Loucy (cell line): ENCODE results near the gene POC5.

Source experiments
- H2AFZ ChIP-seq: fragments of 200-600 bp; sonication (generic); 2 replicates; pipeline ENCODE4 v1.6.0; 2016; ENCODE audit warnings: antibody characterized with exemption, mild to moderate bottlenecking, low read length, moderate library complexity
- H3F3A ChIP-seq: fragments of 200-600 bp; 2 replicates; pipeline ENCODE4 v1.6.0; 2016; ENCODE audit warnings: antibody characterized with exemption, low read depth, mild to moderate bottlenecking
- H3K27me3 ChIP-seq: fragments of 200-600 bp; sonication (generic); 2 replicates; pipeline ENCODE4 v1.6.1; 2014; ENCODE audit warnings: low read length, mild to moderate bottlenecking; ENCODE audit not compliant: insufficient read depth, poor library complexity, severe bottlenecking
- H3K36me3 ChIP-seq: fragments of 200-600 bp; sonication (generic); 2 replicates; pipeline ENCODE4 v1.6.1; 2016; ENCODE audit warnings: low read length; ENCODE audit not compliant: insufficient read depth
- H3K4me1 ChIP-seq: fragments of 200-600 bp; sonication (generic); 2 replicates; pipeline ENCODE4 v1.5.1; 2014; ENCODE audit warnings: low read length, mild to moderate bottlenecking; ENCODE audit not compliant: insufficient read depth, poor library complexity, severe bottlenecking
- H3K4me2 ChIP-seq: fragments of 200-600 bp; sonication (generic); 2 replicates; pipeline ENCODE4 v1.6.0; 2014; ENCODE audit warnings: antibody characterized with exemption, low read length, low read depth, mild to moderate bottlenecking; ENCODE audit not compliant: poor library complexity, severe bottlenecking
- H3K4me3 ChIP-seq: fragments of 200-600 bp; sonication (generic); 2 replicates; pipeline ENCODE4 v1.5.1; 2014; ENCODE audit warnings: low read length, mild to moderate bottlenecking, mixed read lengths; ENCODE audit not compliant: poor library complexity, severe bottlenecking
- H3K79me2 ChIP-seq: fragments of 200-600 bp; sonication (generic); 2 replicates; pipeline ENCODE4 v1.6.1; 2014; ENCODE audit warnings: low read length; ENCODE audit not compliant: insufficient read depth
- H3K9ac ChIP-seq: fragments of 200-600 bp; sonication (generic); 2 replicates; pipeline ENCODE4 v1.6.0; 2014; ENCODE audit warnings: mild to moderate bottlenecking, low read depth, low read length, moderate library complexity; ENCODE audit not compliant: poor library complexity, severe bottlenecking
- H3K9me2 ChIP-seq: fragments of 200-600 bp; sonication (generic); replicated peaks from 2 replicates; pipeline ENCODE4 v1.6.1; 2016; ENCODE audit warnings: low read depth, low read length, mixed read lengths
- H3K9me3 ChIP-seq: fragments of 200-600 bp; sonication (generic); 2 replicates; pipeline ENCODE4 v1.6.1; 2014; ENCODE audit warnings: mild to moderate bottlenecking, antibody characterized with exemption, low read length, low read depth; ENCODE audit not compliant: insufficient read depth
- H4K20me1 ChIP-seq: fragments of 200-600 bp; sonication (generic); 2 replicates; pipeline ENCODE4 v1.6.0; 2014; ENCODE audit warnings: antibody characterized with exemption, low read length, mild to moderate bottlenecking; ENCODE audit not compliant: insufficient read depth, poor library complexity, severe bottlenecking
- EZH2phosphoT487 ChIP-seq: fragments of 200-600 bp; IDR thresholded peaks from 2 replicates; pipeline ENCODE4 v1.6.1; 2018; ENCODE audit warnings: antibody characterized with exemption, mild to moderate bottlenecking, moderate library complexity, borderline replicate concordance
- TF ChIP-seq, protein P1 (sequence below): fragments of 200-600 bp; sonication (generic); conservative IDR thresholded peaks from 2 replicates; pipeline ENCODE4 v1.5.1; 2014; ENCODE audit warnings: mild to moderate bottlenecking, antibody characterized with exemption, low read length

The POC5 gene

DNA sequence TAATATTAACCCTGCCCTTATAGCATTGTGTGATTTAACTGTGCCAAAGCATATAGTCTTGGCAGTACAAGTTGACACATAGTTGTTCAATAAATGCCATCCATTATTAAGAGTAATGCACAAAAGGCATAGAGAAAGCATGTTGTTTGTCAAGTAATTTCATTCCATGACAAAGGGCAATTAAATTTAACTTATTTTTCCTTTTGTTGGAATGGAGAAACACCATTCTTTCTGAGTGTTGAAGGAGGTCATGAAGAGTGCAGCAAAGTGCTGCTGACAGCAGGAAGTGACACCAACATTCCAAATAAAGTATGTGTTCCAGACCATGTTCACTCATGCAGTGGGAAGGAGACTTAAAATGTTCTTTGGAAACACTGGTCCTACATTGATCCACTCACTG lies 76.8 kb downstream of the POC5 start:
- H3K4me1 ChIP-seq = peaks cover 5% of the 10 kb centered on the region
- no peaks in the 10 kb centered on the region for H3K9me2 ChIP-seq
- H3K9ac ChIP-seq = no peak overlapping the region
- H3K27me3 ChIP-seq = no peaks in the 10 kb centered on the region
- H3F3A ChIP-seq = no peaks in the 10 kb centered on the region
- H4K20me1 ChIP-seq = no peaks in the 10 kb centered on the region
- 0 out of 2 replicates have a peak overlapping the region, but pooled peaks have one; percentile 35 for H2AFZ ChIP-seq
- no peak overlapping the region for H3K4me3 ChIP-seq
- no peaks in the 10 kb centered on the region for H3K79me2 ChIP-seq
- H3K36me3 ChIP-seq = no peaks in the 10 kb centered on the region
- no peak overlapping the region for H3K4me2 ChIP-seq
- no peak for TF ChIP-seq EZH2phosphoT487
- TF ChIP-seq, protein P1, sequence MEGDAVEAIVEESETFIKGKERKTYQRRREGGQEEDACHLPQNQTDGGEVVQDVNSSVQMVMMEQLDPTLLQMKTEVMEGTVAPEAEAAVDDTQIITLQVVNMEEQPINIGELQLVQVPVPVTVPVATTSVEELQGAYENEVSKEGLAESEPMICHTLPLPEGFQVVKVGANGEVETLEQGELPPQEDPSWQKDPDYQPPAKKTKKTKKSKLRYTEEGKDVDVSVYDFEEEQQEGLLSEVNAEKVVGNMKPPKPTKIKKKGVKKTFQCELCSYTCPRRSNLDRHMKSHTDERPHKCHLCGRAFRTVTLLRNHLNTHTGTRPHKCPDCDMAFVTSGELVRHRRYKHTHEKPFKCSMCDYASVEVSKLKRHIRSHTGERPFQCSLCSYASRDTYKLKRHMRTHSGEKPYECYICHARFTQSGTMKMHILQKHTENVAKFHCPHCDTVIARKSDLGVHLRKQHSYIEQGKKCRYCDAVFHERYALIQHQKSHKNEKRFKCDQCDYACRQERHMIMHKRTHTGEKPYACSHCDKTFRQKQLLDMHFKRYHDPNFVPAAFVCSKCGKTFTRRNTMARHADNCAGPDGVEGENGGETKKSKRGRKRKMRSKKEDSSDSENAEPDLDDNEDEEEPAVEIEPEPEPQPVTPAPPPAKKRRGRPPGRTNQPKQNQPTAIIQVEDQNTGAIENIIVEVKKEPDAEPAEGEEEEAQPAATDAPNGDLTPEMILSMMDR = no peak
- no peaks in the 10 kb centered on the region for H3K9me3 ChIP-seq

DNA sequence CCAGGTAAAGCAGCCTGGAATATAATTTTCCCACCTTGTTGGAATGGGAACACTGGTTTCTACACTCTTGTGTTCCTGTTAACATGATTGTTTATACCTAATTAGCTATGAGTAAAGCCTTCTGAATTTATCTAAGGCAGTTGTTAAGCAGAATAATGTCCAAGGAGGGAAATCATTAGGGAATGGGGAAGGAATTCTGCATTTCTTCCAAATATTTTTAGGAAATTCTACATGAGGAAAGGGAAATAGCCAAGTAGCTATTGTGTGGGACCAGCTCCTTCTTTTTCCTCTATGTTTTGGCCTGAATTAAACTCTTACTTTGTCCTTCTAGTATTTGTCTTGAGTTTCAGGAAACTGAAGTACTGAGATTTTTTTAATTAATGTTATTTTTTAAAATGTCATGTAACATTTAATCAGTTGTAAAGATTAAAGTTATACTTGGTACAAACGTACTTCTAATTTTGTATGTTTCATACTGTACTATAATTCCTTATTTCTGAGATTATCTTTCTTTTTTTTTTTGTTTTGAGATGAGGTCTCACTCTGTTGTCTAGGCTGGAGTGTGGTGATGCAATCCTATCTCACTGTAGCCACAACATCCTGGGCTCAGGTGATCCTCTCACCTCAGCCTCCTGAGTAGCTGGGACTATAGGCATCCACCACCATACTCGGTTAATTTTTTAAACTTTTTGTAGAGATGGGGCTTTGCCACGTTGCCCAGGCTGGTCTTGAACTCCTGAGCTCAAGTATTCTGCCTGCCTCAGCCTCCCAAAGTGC lies 77.5 kb downstream of the POC5 start:
- Histone ChIP-seq H4K20me1 (no peaks in the 10 kb centered on the region), H3K9ac (no peak overlapping the region), H3K4me3 (no peak overlapping the region), H3K79me2 (no peaks in the 10 kb centered on the region), H3F3A (no peaks in the 10 kb centered on the region), H2AFZ (no peak overlapping the region), H3K9me3 (no peaks in the 10 kb centered on the region), H3K4me1 (peaks cover 5% of the 10 kb centered on the region), H3K27me3 (no peaks in the 10 kb centered on the region), H3K36me3 (no peaks in the 10 kb centered on the region), H3K4me2 (no peak overlapping the region), H3K9me2 (no peaks in the 10 kb centered on the region)
- no peak for TF ChIP-seq EZH2phosphoT487
- TF ChIP-seq, protein P1 = no peak

DNA sequence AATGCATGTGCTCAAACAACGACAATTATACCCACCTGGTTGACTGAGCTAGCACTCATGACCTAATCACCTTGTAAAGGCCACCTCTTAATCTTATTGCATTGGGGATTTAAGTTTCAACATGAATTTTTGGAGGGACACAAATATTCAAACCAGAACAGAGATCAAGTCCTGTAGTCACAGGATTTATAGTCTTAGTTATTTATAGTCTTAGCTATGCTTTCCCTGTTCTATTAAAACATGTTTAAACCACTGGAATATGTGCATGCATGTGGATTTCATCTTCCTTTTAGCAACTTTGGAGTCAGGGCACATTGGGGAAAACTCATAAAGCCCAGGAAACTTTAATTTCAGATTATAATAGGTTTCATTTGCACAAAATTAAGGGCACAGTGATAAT lies 79.3 kb downstream of the POC5 start:
- Histone ChIP-seq H3K36me3 (no peaks in the 10 kb centered on the region), H3K9me2 (no peaks in the 10 kb centered on the region), H3K4me3 (no peak overlapping the region)

More for the DNA sequence above, 79.3 kb downstream of the POC5 start:
- Histone ChIP-seq H3K4me1 (peaks cover 13% of the 10 kb centered on the region), H2AFZ (no peak overlapping the region), H3K27me3 (no peaks in the 10 kb centered on the region), H3F3A (no peaks in the 10 kb centered on the region), H4K20me1 (no peaks in the 10 kb centered on the region), H3K9ac (no peak overlapping the region), H3K9me3 (no peaks in the 10 kb centered on the region), H3K4me2 (no peak overlapping the region), H3K79me2 (no peaks in the 10 kb centered on the region)
- TF ChIP-seq, protein P1 = no peak
- no peak for TF ChIP-seq EZH2phosphoT487
